ENCODE data around the gene NFS1. TPM values are rescaled to one million over a fixed set of nuclear protein-coding genes. Genes with fewer than 3 reads are reported as not detected.

NFS1 gene
- total RNA-seq, 4 donors from 2014 or later = 21.1 to 45.5 (median 36.3) TPM

DNA sequence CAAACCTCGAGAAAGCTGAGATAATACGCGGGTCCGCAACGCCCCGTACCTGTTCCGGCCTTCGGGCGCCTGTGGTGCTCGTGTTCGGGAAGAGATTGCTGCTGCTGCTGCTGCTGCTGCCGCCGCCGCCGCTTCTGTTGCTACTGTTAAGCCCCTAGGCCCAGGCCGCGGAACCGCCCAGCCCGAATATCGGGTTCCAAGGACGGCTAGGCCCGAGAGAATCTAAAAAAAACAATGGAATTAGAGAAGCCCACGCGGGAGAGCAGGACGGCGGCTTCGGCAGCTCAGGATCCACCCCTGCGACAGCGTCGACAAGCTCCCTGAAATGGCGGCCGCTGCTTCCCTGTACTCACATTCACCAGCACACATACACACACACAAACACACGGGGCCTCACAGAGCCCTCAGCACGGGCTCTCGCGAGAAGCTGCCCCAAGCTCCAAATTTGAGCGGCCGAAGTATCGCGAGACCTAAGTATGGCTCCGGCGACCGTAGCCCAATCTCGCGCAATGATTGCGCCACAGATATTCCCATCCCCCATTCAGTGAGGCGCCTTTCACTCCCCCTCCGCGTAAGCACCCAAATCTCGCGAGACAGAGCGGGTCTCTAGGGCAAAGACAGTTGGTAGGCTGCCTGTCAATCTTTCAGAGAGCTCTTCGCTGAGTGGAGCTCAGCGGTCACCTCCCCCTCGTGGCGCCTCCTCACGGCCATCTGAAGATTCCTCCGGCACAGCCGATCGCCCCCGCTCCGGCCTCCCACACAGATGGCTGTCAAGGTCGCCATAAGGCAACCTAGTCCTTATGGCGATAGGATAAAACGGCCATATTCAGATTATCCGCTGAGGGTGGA, 43.0 kb upstream of the NFS1 start, which contains the start of gene RBM39:
RBM39 (minus strand) TSS at position 369 of the 849 bp plus-strand sequence. CDS start 1,386 bp downstream, outside the sequence.
- Histone ChIP-seq H3K4me3 (replicated peaks in 1 of 3) (peak within 1 kb of the TSS; percentile 66 to 96 (median 92)), H3K27ac (peak within 1 kb of the TSS; percentile 100), H3K27me3 (no peaks in the 10 kb centered on the region), H3K36me3 (peaks cover 27 to 34% of the 10 kb centered on the region in 2 donors), H3K9me3 (no peaks in the 10 kb centered on the region), H3K4me1 (peaks cover 24 to 26% of the 10 kb centered on the region in 2 donors)
- 0 to 1% methylated on average over 45 to 57 of the region's 66 CpGs for WGBS, 2 donors
- intact Hi-C loops (cut with DNase I) = loop anchor here (5.0 to 10.0 kb wide), 2 partner anchors 143 to 210 kb away; partner anchors contain the start of gene SCAND1
- DNase-seq = peak; percentile 100
- TF ChIP-seq, protein P1, sequence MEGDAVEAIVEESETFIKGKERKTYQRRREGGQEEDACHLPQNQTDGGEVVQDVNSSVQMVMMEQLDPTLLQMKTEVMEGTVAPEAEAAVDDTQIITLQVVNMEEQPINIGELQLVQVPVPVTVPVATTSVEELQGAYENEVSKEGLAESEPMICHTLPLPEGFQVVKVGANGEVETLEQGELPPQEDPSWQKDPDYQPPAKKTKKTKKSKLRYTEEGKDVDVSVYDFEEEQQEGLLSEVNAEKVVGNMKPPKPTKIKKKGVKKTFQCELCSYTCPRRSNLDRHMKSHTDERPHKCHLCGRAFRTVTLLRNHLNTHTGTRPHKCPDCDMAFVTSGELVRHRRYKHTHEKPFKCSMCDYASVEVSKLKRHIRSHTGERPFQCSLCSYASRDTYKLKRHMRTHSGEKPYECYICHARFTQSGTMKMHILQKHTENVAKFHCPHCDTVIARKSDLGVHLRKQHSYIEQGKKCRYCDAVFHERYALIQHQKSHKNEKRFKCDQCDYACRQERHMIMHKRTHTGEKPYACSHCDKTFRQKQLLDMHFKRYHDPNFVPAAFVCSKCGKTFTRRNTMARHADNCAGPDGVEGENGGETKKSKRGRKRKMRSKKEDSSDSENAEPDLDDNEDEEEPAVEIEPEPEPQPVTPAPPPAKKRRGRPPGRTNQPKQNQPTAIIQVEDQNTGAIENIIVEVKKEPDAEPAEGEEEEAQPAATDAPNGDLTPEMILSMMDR (IDR thresholded peaks at IDR 0.05) = peak in 4 of 6 experiments; percentile 6 to 45 (median 41)
- peak; percentile 96 to 99 for TF ChIP-seq POLR2A (IDR thresholded peaks at IDR 0.05)

DNA sequence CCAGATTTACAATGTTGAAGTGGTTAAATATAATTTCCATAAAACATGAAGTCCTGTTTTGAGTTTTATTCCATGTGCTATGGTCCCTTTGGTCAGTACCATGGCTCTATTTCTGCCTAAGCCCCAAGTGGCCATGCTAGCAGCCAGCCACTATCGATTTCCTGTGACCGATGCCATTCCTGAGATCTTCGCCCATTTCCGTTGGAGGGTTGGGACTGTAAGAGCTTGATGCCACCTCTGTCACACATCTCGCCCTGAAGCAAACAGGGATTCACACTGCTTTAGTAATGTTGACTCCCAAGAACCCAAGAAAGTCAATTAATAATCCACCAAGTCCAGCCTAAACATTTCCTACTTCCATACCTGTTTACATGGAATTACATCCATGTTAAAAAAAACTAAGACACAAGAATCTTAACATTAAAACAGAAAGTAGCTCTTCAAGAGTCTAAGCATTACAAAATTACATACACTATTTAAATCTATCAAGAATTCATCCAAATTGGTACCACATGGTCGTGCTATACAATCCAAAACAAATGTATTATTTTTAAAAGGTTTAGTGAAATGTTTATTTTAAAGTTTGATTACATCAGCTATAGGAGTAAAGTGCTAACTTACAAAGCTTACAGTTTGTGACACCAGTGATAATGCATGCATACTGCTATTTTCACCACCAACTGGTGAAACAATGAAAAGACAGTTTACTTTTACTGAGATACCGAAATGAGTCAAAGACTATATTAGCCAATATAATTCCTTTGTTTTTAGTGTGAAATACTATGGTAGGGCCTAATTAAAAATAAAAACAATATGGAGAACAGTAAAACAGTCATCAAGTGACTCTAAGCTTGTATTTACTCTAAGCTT, 40.4 kb upstream of the NFS1 start:
- Histone ChIP-seq H3K27me3 (no peaks in the 10 kb centered on the region), H3K4me3 (replicated peaks in 1 of 3) (no peak overlapping the region), H3K9me3 (no peaks in the 10 kb centered on the region), H3K27ac (peak overlapping the region in 1 of 3 donors; percentile 80), H3K4me1 (peaks cover 24 to 39% of the 10 kb centered on the region in 2 donors), H3K36me3 (peaks cover 42 to 55% of the 10 kb centered on the region in 2 donors)
- intact Hi-C loops (cut with DNase I) = loop anchor here (5.0 to 10.0 kb wide), 2 partner anchors 145 to 213 kb away; partner anchors contain the start of gene SCAND1
- DNase-seq = no peak
- TF ChIP-seq POLR2A (IDR thresholded peaks at IDR 0.05) = no peak
- TF ChIP-seq, protein P1 (IDR thresholded peaks at IDR 0.05) = peak in 2 of 6 experiments; percentile 9 to 21
- WGBS, 2 donors = 54 to 65% methylated on average over 7 of the region's 7 CpGs

DNA sequence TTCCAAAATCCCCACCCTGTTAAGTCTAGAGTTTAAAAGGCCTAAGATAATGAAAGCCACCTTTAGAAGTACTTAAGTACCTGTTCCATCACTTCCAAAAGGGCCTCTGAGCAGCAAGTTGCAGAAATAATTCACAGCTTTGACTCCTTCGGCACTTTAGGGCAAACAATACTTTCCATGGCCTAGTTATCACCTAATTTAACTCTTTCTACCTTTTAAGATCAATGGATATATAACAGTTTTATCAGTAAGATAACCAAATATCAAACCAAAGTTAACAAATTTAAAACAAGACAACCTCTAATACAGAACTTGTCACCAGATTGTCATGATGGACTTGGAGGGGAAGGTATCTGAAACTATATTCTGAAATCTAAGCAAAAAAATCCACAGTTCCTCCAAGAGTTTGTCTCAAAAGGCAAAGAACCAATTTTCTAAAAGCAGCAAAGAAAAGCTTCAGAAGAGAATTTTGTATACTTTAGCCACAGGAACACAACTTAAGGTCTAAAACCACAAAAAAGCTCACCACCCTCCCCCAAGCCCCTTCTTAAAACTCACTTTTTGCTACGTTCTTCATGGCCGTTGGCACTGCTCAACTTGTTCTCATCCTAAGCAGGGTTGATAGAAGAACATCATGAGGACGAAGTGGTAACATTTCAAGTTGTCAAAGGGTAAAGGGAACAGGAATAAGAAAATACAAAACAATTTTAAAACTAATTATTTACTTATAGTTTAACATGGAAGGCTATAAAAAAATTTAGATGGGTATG, 39.4 kb upstream of the NFS1 start:
- no peak overlapping the region for H3K27ac ChIP-seq
- DNase-seq = no peak
- TF ChIP-seq, protein P1 (IDR thresholded peaks at IDR 0.05) = no peak
- no peak for TF ChIP-seq POLR2A (IDR thresholded peaks at IDR 0.05)
- intact Hi-C loops (cut with DNase I) = no loop called here
- H3K4me3 ChIP-seq (replicated peaks in 1 of 3) = no peak overlapping the region
- H3K36me3 ChIP-seq = peaks cover 50 to 63% of the 10 kb centered on the region in 2 donors
- H3K4me1 ChIP-seq = peaks cover 23 to 43% of the 10 kb centered on the region in 2 donors
- no peaks in the 10 kb centered on the region for H3K27me3 ChIP-seq
- no peaks in the 10 kb centered on the region for H3K9me3 ChIP-seq
- 56 to 63% methylated on average over 4 of the region's 4 CpGs for WGBS, 2 donors

DNA sequence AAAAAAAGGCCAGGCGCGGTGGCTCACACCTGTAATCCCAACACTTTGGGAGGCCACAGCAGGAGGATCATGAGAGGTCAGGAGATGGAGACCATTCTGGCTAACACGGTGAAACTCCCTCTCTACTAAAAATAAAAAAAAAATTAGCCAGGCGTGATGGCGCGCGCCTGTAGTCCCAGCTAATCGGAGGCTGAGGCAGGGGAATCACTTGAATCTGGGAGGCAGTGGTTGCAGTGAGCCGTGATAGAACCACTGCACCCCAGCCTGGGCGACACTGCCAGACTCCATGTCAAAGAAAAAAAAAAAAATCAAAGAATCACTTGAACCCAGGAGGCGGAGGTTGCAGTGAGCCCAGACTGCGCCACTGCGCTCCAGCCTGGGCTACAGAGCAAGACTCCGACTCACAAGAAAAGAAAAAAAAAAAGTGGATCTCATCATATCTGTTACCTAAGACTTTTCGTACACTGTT, 38.7 kb upstream of the NFS1 start:
- H3K4me1 ChIP-seq = peaks cover 16 to 36% of the 10 kb centered on the region in 2 donors
- no peak for DNase-seq
- H3K4me3 ChIP-seq (replicated peaks in 1 of 3) = no peak overlapping the region
- 92 to 94% methylated on average over 15 of the region's 15 CpGs for WGBS, 2 donors
- peaks cover 57 to 70% of the 10 kb centered on the region in 2 donors for H3K36me3 ChIP-seq
- no peaks in the 10 kb centered on the region for H3K9me3 ChIP-seq
- H3K27me3 ChIP-seq = no peaks in the 10 kb centered on the region
- TF ChIP-seq, protein P1 (IDR thresholded peaks at IDR 0.05) = no peak
- no peak for TF ChIP-seq POLR2A (IDR thresholded peaks at IDR 0.05)
- no peak overlapping the region for H3K27ac ChIP-seq
- intact Hi-C loops (cut with DNase I) = no loop called here
